ENCODE measurements around the gene SOD1. TPM values are rescaled to one million over a fixed set of nuclear protein-coding genes. Genes with fewer than 3 reads are reported as not detected.
"Not testable (repeated sequence)": the region's sequence is repeated elsewhere in the genome, so short reads cannot be mapped to it uniquely, and the experiment has no call there.

The SOD1 gene
- total and polyA plus RNA-seq, 4 donors, result 167 to 479 (median 252) TPM

- no peak for ATAC-seq (ENCODE audit: low FRiP score)
- intact Hi-C loops (cut with DNase I), result no loop called here
- no peak for DNase-seq
- no peak overlapping the region for H3K4me3 ChIP-seq (ENCODE audit: low read length in 2 of 2)
- no peaks in the 10 kb centered on the region for H3K27me3 ChIP-seq (ENCODE audit: control insufficient read depth in 1 of 2, insufficient read depth in 2 of 2, low read length in 1 of 2)
- peaks cover 1% of the 10 kb centered on the region for H3K9me3 ChIP-seq (ENCODE audit: control insufficient read depth, low read length)
- WGBS, 2 donors, result 89 to 95% methylated on average over 3 of the region's 3 CpGs
- no peaks in the 10 kb centered on the region for H3K4me1 ChIP-seq (ENCODE audit: control insufficient read depth in 1 of 2, insufficient read depth in 2 of 2, low read length in 2 of 2)
- no peaks in the 10 kb centered on the region for H3K36me3 ChIP-seq (ENCODE audit: control insufficient read depth in 1 of 2, insufficient read depth in 2 of 2, low read length in 1 of 2)
- H3K27ac ChIP-seq (ENCODE audit: low read depth in 1 of 2, low read length in 2 of 2), result no peak overlapping the region
Measured at GRCh38 chr21:31650930-31651329, 8.6 kb upstream of the SOD1 start.

- intact Hi-C loops (cut with DNase I); H3K4me1 ChIP-seq (ENCODE audit: control insufficient read depth in 1 of 2, insufficient read depth in 2 of 2, low read length in 2 of 2); H3K4me3 ChIP-seq (ENCODE audit: low read length in 2 of 2); H3K36me3 ChIP-seq (ENCODE audit: control insufficient read depth in 1 of 2, insufficient read depth in 2 of 2, low read length in 1 of 2); ATAC-seq (ENCODE audit: low FRiP score); H3K27ac ChIP-seq (ENCODE audit: low read depth in 1 of 2, low read length in 2 of 2); H3K27me3 ChIP-seq (ENCODE audit: control insufficient read depth in 1 of 2, insufficient read depth in 2 of 2, low read length in 1 of 2); H3K9me3 ChIP-seq (ENCODE audit: control insufficient read depth, low read length); DNase-seq: not testable (repeated sequence)
- WGBS, 2 donors, result 80 to 84% methylated on average over 4 of the region's 4 CpGs
Measured at GRCh38 chr21:31651491-31651890, 8.0 kb upstream of the SOD1 start.

- Histone ChIP-seq H3K4me3 (ENCODE audit: low read length in 2 of 2) (no peak overlapping the region), H3K36me3 (ENCODE audit: control insufficient read depth in 1 of 2, insufficient read depth in 2 of 2, low read length in 1 of 2) (no peaks in the 10 kb centered on the region), H3K27ac (ENCODE audit: low read depth in 1 of 2, low read length in 2 of 2) (no peak overlapping the region), H3K27me3 (ENCODE audit: control insufficient read depth in 1 of 2, insufficient read depth in 2 of 2, low read length in 1 of 2) (no peaks in the 10 kb centered on the region), H3K9me3 (ENCODE audit: control insufficient read depth, low read length) (no peaks in the 10 kb centered on the region), H3K4me1 (ENCODE audit: control insufficient read depth in 1 of 2, insufficient read depth in 2 of 2, low read length in 2 of 2) (no peaks in the 10 kb centered on the region)
- 96 to 97% methylated on average over 16 to 20 of the region's 20 CpGs for WGBS, 2 donors
- ATAC-seq (ENCODE audit: low FRiP score) (no peak), DNase-seq (no peak)
- intact Hi-C loops (cut with DNase I), result no loop called here
Measured at GRCh38 chr21:31654340-31654739, 5.2 kb upstream of the SOD1 start.

- H3K27ac ChIP-seq (ENCODE audit: low read depth in 1 of 2, low read length in 2 of 2); DNase-seq; H3K4me3 ChIP-seq (ENCODE audit: low read length in 2 of 2); H3K27me3 ChIP-seq (ENCODE audit: control insufficient read depth in 1 of 2, insufficient read depth in 2 of 2, low read length in 1 of 2); H3K36me3 ChIP-seq (ENCODE audit: control insufficient read depth in 1 of 2, insufficient read depth in 2 of 2, low read length in 1 of 2); H3K9me3 ChIP-seq (ENCODE audit: control insufficient read depth, low read length); ATAC-seq (ENCODE audit: low FRiP score); H3K4me1 ChIP-seq (ENCODE audit: control insufficient read depth in 1 of 2, insufficient read depth in 2 of 2, low read length in 2 of 2): not testable (repeated sequence)
- intact Hi-C loops (cut with DNase I), result loop anchor here in 1 of 2 donors (5.0 kb wide), 1 partner anchor 77 kb away; the partner anchor contains the start of gene SCAF4
- 74 to 85% methylated on average over 18 to 21 of the region's 21 CpGs for WGBS, 2 donors
Measured at GRCh38 chr21:31654821-31655580, 4.5 kb upstream of the SOD1 start.

GRCh38 chr21:31656199-31657095, 3.0 kb upstream of the SOD1 start:
- Histone ChIP-seq H3K4me3 (ENCODE audit: low read length in 2 of 2) (no peak overlapping the region), H3K9me3 (ENCODE audit: control insufficient read depth, low read length) (no peaks in the 10 kb centered on the region), H3K36me3 (ENCODE audit: control insufficient read depth in 1 of 2, insufficient read depth in 2 of 2, low read length in 1 of 2) (no peaks in the 10 kb centered on the region), H3K27ac (ENCODE audit: low read depth in 1 of 2, low read length in 2 of 2) (no peak overlapping the region), H3K4me1 (ENCODE audit: control insufficient read depth in 1 of 2, insufficient read depth in 2 of 2, low read length in 2 of 2) (no peaks in the 10 kb centered on the region), H3K27me3 (ENCODE audit: control insufficient read depth in 1 of 2, insufficient read depth in 2 of 2, low read length in 1 of 2) (no peaks in the 10 kb centered on the region)
- no peak for ATAC-seq (ENCODE audit: low FRiP score)
- DNase-seq, result no peak
- 92% methylated on average over 13 of the region's 13 CpGs for WGBS, 2 donors
- intact Hi-C loops (cut with DNase I), result loop anchor here in 1 of 2 donors (5.0 kb wide), 1 partner anchor 76 kb away; the partner anchor contains the start of gene SCAF4

DNA sequence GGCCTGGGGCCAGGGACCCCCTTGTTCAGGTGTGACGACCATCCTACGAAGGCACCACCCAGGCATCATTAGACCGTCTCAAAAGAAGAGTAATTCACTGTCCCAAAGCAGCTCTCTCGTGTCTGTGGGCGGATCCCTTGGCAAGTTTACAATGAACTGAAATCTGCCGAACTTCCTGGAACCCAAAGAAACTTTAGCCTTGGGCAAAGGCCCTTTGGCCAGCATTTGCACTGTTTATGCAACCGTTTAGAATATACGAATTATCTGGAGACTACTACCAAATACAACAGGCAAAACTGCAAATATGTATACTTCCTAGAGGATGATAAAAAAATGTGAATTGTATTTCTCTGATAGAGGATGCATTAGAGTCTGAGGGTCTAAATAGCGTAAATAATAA, 1.4 kb upstream of the SOD1 start:
- Histone ChIP-seq H3K27me3 (ENCODE audit: control insufficient read depth in 1 of 2, insufficient read depth in 2 of 2, low read length in 1 of 2) (no peaks in the 10 kb centered on the region), H3K36me3 (ENCODE audit: control insufficient read depth in 1 of 2, insufficient read depth in 2 of 2, low read length in 1 of 2) (no peaks in the 10 kb centered on the region), H3K9me3 (ENCODE audit: control insufficient read depth, low read length) (no peaks in the 10 kb centered on the region), H3K27ac (ENCODE audit: low read depth in 1 of 2, low read length in 2 of 2) (no peak overlapping the region), H3K4me1 (ENCODE audit: control insufficient read depth in 1 of 2, insufficient read depth in 2 of 2, low read length in 2 of 2) (peaks cover 0 to 2% of the 10 kb centered on the region in 2 donors), H3K4me3 (ENCODE audit: low read length in 2 of 2) (no peak overlapping the region)
- no peak for ATAC-seq (ENCODE audit: low FRiP score)
- intact Hi-C loops (cut with DNase I), result loop anchor here in 1 of 2 donors (5.0 kb wide), 1 partner anchor 74 kb away; the partner anchor contains the start of gene SCAF4
- DNase-seq, result no peak
- WGBS, 2 donors, result 91 to 92% methylated on average over 9 of the region's 9 CpGs

DNA sequence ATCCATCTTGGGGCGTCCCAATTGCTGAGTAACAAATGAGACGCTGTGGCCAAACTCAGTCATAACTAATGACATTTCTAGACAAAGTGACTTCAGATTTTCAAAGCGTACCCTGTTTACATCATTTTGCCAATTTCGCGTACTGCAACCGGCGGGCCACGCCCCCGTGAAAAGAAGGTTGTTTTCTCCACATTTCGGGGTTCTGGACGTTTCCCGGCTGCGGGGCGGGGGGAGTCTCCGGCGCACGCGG, 282 bp upstream of the SOD1 start:
- Histone ChIP-seq H3K4me1 (ENCODE audit: control insufficient read depth in 1 of 2, insufficient read depth in 2 of 2, low read length in 2 of 2) (peaks cover 0 to 5% of the 10 kb centered on the region in 2 donors), H3K36me3 (ENCODE audit: control insufficient read depth in 1 of 2, insufficient read depth in 2 of 2, low read length in 1 of 2) (peaks cover 0 to 3% of the 10 kb centered on the region in 2 donors), H3K9me3 (ENCODE audit: control insufficient read depth, low read length) (no peaks in the 10 kb centered on the region), H3K27me3 (ENCODE audit: control insufficient read depth in 1 of 2, insufficient read depth in 2 of 2, low read length in 1 of 2) (no peaks in the 10 kb centered on the region), H3K27ac (ENCODE audit: low read depth in 1 of 2, low read length in 2 of 2) (no peak overlapping the region), H3K4me3 (ENCODE audit: low read length in 2 of 2) (peak overlapping the region; percentile 36 to 76)
- 0% methylated on average over 18 of the region's 18 CpGs for WGBS, 2 donors
- DNase-seq, result no peak
- peak; percentile 58 for ATAC-seq (ENCODE audit: low FRiP score)
- intact Hi-C loops (cut with DNase I), result loop anchor here in 1 of 2 donors (5.0 kb wide), 1 partner anchor 73 kb away; the partner anchor contains the start of gene SCAF4

DNA sequence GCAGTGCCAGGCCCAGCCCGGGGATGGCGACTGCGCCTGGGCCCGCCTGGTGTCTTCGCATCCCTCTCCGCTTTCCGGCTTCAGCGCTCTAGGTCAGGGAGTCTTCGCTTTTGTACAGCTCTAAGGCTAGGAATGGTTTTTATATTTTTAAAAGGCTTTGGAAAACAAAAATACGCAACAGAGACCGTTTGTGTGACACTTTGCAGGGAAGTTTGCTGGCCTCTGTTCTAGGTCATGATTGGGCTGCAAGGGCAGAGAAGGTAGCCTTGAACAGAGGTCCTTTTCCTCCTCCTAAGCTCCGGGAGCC, 719 bp downstream of the SOD1 start:
- Histone ChIP-seq H3K27ac (ENCODE audit: low read depth in 1 of 2, low read length in 2 of 2) (peak overlapping the region; percentile 18 to 77), H3K4me3 (ENCODE audit: low read length in 2 of 2) (peak overlapping the region; percentile 65 to 76), H3K4me1 (ENCODE audit: control insufficient read depth in 1 of 2, insufficient read depth in 2 of 2, low read length in 2 of 2) (peaks cover 0 to 5% of the 10 kb centered on the region in 2 donors), H3K27me3 (ENCODE audit: control insufficient read depth in 1 of 2, insufficient read depth in 2 of 2, low read length in 1 of 2) (no peaks in the 10 kb centered on the region), H3K9me3 (ENCODE audit: control insufficient read depth, low read length) (no peaks in the 10 kb centered on the region), H3K36me3 (ENCODE audit: control insufficient read depth in 1 of 2, insufficient read depth in 2 of 2, low read length in 1 of 2) (peaks cover 0 to 3% of the 10 kb centered on the region in 2 donors)
- no peak for ATAC-seq (ENCODE audit: low FRiP score)
- intact Hi-C loops (cut with DNase I), result loop anchor here in 1 of 2 donors (5.0 to 10.0 kb wide), 2 partner anchors 72 to 615 kb away; partner anchors contain the start of genes MIS18A and SCAF4
- 0% methylated on average over 12 of the region's 12 CpGs for WGBS, 2 donors
- DNase-seq, result no peak

All from aorta (tissue), 5 donors.